Keratinocyte (primary cell): ENCODE results near the gene PIAS1.

Experiments used
- EZH2 ChIP-seq: IDR thresholded peaks from one replicate; pipeline ENCODE4 v1.6.1; 2012; ENCODE audit warnings: inconsistent platforms, mild to moderate bottlenecking, low read length, moderate library complexity
- TF ChIP-seq, protein P1 (sequence below), 3 experiments: IDR thresholded peaks in 1 of 3; conservative IDR thresholded peaks in 1 of 3; optimal IDR thresholded peaks in 1 of 3; 2 replicates in 2 of 3; 3 replicates in 1 of 3; pipeline versions ENCODE3 to v1.5.1; 2011; ENCODE audit warnings: low read length in 3 of 3, mild to moderate bottlenecking in 3 of 3, moderate library complexity in 2 of 3, control low read depth in 1 of 3, inconsistent platforms in 1 of 3; ENCODE audit not compliant: insufficient read depth in 2 of 3; ENCODE audit errors: extremely low read depth in 1 of 3

GRCh38 chr15:68213991-68214837 lies 160.1 kb downstream of the PIAS1 start:
- TF ChIP-seq, protein P1, sequence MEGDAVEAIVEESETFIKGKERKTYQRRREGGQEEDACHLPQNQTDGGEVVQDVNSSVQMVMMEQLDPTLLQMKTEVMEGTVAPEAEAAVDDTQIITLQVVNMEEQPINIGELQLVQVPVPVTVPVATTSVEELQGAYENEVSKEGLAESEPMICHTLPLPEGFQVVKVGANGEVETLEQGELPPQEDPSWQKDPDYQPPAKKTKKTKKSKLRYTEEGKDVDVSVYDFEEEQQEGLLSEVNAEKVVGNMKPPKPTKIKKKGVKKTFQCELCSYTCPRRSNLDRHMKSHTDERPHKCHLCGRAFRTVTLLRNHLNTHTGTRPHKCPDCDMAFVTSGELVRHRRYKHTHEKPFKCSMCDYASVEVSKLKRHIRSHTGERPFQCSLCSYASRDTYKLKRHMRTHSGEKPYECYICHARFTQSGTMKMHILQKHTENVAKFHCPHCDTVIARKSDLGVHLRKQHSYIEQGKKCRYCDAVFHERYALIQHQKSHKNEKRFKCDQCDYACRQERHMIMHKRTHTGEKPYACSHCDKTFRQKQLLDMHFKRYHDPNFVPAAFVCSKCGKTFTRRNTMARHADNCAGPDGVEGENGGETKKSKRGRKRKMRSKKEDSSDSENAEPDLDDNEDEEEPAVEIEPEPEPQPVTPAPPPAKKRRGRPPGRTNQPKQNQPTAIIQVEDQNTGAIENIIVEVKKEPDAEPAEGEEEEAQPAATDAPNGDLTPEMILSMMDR (optimal IDR thresholded peaks at IDR 0.05 in 1 of 3, IDR thresholded peaks at IDR 0.05 in 1 of 3, conservative IDR thresholded peaks at IDR 0.05 in 1 of 3; ENCODE audit: extremely low read depth in 1 of 3, insufficient read depth in 2 of 3, low read length in 3 of 3): no peak
- no peak for TF ChIP-seq EZH2
